Measurements from ENCODE around the gene PDCD1.

PDCD1 gene

DNA sequence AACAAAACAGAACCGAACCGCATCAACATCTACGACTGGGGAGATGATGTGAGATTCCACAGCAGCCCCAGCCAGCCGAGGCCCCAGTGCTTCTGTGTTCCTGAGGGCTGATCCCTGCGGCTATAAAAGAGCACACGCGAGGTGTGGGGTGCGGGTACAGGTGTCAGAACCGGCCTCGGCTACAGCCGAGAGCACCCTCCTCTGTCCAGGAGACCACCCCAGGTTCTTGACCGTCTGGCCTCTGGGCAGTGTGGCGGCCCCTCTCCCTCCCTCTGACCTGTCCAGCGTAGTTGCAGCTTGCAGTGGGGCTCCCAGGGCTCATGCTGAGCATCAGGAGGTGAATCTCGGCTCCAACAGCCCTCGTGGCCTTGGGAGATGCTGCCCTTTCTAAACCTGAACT is 34.6 kb upstream of the PDCD1 start:
- Histone ChIP-seq H2AFZ (ENCODE audit: low read length) (no peak overlapping the region), H3K4me1 (ENCODE audit: insufficient read depth, low read length, poor library complexity, severe bottlenecking) (peaks cover 18% of the 10 kb centered on the region)

DNA sequence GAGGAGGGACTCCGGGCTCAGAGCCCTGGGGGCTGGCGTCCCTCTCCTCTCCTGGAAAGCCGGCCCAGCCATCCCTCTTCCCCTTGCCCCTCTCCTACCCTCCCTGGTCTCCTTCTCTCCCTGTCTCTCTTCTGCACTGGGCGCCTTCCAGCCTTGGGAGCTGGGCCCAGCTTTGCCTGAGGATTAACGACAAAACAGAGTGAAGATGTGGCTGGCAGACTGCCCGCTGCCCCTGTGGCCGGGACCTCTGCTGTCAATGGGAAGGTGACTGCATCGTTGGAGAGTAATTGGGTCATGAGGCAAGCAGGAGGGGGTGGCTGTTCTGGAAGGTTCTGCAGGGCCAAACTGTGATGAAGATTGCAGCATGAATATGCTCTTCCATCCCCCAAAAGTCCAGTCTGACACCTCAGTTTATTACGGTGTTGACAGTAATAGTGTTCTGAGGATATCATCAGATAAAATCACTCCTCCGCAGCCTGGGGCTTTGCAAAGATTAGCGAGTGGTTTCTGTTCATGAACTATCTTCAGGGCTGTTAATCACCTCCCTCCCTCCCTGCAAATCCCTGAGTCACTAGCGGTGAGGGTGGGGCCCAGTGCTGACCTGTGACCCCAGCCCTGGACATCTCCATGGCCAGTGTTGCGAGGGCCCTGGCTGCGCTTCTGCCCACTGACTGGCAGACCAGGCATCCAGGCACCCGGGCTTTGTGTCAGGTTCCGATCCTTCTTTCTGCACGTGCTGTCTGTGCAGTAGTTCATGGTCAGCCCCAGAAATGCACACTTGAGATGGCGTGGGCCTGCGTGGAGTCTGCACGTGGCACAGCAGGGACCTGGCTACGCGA is 33.8 kb upstream of the PDCD1 start:
- Histone ChIP-seq H3K9me3 (ENCODE audit: insufficient read depth, low read depth, low read length) (no peaks in the 10 kb centered on the region), H3K27me3 (ENCODE audit: insufficient read depth, low read length, poor library complexity, severe bottlenecking) (no peaks in the 10 kb centered on the region), H3K79me2 (ENCODE audit: insufficient read depth, low read length) (no peaks in the 10 kb centered on the region), H3K9me2 (replicated peaks; ENCODE audit: low read depth, low read length) (no peaks in the 10 kb centered on the region), H3K4me3 (ENCODE audit: low read length, poor library complexity, severe bottlenecking) (no peak overlapping the region), H3K4me2 (ENCODE audit: low read depth, low read length, poor library complexity, severe bottlenecking) (no peak overlapping the region), H3K36me3 (ENCODE audit: insufficient read depth, low read length) (no peaks in the 10 kb centered on the region), H3F3A (ENCODE audit: low read depth) (peaks cover 19% of the 10 kb centered on the region; the same call in 1 of the 2 replicates), H3K9ac (ENCODE audit: low read depth, low read length, poor library complexity, severe bottlenecking) (no peak overlapping the region), H4K20me1 (ENCODE audit: insufficient read depth, low read length, poor library complexity, severe bottlenecking) (no peaks in the 10 kb centered on the region), H3K4me1 (ENCODE audit: insufficient read depth, low read length, poor library complexity, severe bottlenecking) (peaks cover 21% of the 10 kb centered on the region), H2AFZ (ENCODE audit: low read length) (no peak overlapping the region)
- TF ChIP-seq, protein P1, sequence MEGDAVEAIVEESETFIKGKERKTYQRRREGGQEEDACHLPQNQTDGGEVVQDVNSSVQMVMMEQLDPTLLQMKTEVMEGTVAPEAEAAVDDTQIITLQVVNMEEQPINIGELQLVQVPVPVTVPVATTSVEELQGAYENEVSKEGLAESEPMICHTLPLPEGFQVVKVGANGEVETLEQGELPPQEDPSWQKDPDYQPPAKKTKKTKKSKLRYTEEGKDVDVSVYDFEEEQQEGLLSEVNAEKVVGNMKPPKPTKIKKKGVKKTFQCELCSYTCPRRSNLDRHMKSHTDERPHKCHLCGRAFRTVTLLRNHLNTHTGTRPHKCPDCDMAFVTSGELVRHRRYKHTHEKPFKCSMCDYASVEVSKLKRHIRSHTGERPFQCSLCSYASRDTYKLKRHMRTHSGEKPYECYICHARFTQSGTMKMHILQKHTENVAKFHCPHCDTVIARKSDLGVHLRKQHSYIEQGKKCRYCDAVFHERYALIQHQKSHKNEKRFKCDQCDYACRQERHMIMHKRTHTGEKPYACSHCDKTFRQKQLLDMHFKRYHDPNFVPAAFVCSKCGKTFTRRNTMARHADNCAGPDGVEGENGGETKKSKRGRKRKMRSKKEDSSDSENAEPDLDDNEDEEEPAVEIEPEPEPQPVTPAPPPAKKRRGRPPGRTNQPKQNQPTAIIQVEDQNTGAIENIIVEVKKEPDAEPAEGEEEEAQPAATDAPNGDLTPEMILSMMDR (conservative IDR thresholded peaks at IDR 0.05; ENCODE audit: low read length): no peak
- TF ChIP-seq EZH2phosphoT487 (IDR thresholded peaks at IDR 0.05; ENCODE audit: borderline replicate concordance): no peak

More for the DNA sequence above, 34.6 kb upstream of the PDCD1 start:
- H3K4me2 ChIP-seq (ENCODE audit: low read depth, low read length, poor library complexity, severe bottlenecking): no peak overlapping the region
- H3K9me2 ChIP-seq (replicated peaks; ENCODE audit: low read depth, low read length): no peaks in the 10 kb centered on the region
- no peaks in the 10 kb centered on the region for H3K79me2 ChIP-seq (ENCODE audit: insufficient read depth, low read length)
- H3K36me3 ChIP-seq (ENCODE audit: insufficient read depth, low read length): no peaks in the 10 kb centered on the region
- H3K27me3 ChIP-seq (ENCODE audit: insufficient read depth, low read length, poor library complexity, severe bottlenecking): no peaks in the 10 kb centered on the region
- no peak overlapping the region for H3K4me3 ChIP-seq (ENCODE audit: low read length, poor library complexity, severe bottlenecking)
- H4K20me1 ChIP-seq (ENCODE audit: insufficient read depth, low read length, poor library complexity, severe bottlenecking): no peaks in the 10 kb centered on the region
- H3K9me3 ChIP-seq (ENCODE audit: insufficient read depth, low read depth, low read length): no peaks in the 10 kb centered on the region
- no peak overlapping the region for H3K9ac ChIP-seq (ENCODE audit: low read depth, low read length, poor library complexity, severe bottlenecking)
- TF ChIP-seq, protein P1 (conservative IDR thresholded peaks at IDR 0.05; ENCODE audit: low read length): no peak
- TF ChIP-seq EZH2phosphoT487 (IDR thresholded peaks at IDR 0.05; ENCODE audit: borderline replicate concordance): no peak
- peaks cover 19% of the 10 kb centered on the region; the same call in 1 of the 2 replicates for H3F3A ChIP-seq (ENCODE audit: low read depth)

DNA sequence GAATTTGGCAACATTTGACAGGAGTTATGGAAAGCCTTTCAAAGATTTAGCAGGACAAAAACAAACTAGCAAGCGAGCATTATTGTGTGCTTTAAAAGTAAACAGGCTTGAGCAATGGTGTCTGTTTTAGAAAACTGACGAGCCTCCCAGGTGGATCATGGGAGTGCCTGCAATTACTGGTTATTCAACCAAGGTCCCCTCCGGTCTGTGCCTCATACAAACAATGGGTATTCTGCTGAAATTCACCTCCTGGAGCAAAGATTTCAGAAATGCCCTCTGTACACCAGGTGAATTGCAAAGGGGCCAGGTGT is 33.2 kb upstream of the PDCD1 start:
- peaks cover 23% of the 10 kb centered on the region for H3K4me1 ChIP-seq (ENCODE audit: insufficient read depth, low read length, poor library complexity, severe bottlenecking)
- peaks cover 19% of the 10 kb centered on the region; the same call in 1 of the 2 replicates for H3F3A ChIP-seq (ENCODE audit: low read depth)
- no peak overlapping the region for H3K4me2 ChIP-seq (ENCODE audit: low read depth, low read length, poor library complexity, severe bottlenecking)
- no peaks in the 10 kb centered on the region for H3K9me2 ChIP-seq (replicated peaks; ENCODE audit: low read depth, low read length)
- H3K4me3 ChIP-seq (ENCODE audit: low read length, poor library complexity, severe bottlenecking): no peak overlapping the region
- no peaks in the 10 kb centered on the region for H3K27me3 ChIP-seq (ENCODE audit: insufficient read depth, low read length, poor library complexity, severe bottlenecking)
- H3K9me3 ChIP-seq (ENCODE audit: insufficient read depth, low read depth, low read length): no peaks in the 10 kb centered on the region
- TF ChIP-seq, protein P1 (conservative IDR thresholded peaks at IDR 0.05; ENCODE audit: low read length): no peak
- no peak for TF ChIP-seq EZH2phosphoT487 (IDR thresholded peaks at IDR 0.05; ENCODE audit: borderline replicate concordance)
- no peaks in the 10 kb centered on the region for H4K20me1 ChIP-seq (ENCODE audit: insufficient read depth, low read length, poor library complexity, severe bottlenecking)
- no peaks in the 10 kb centered on the region for H3K36me3 ChIP-seq (ENCODE audit: insufficient read depth, low read length)
- H3K9ac ChIP-seq (ENCODE audit: low read depth, low read length, poor library complexity, severe bottlenecking): no peak overlapping the region
- H2AFZ ChIP-seq (ENCODE audit: low read length): no peak overlapping the region
- no peaks in the 10 kb centered on the region for H3K79me2 ChIP-seq (ENCODE audit: insufficient read depth, low read length)

All from Loucy (cell line).